HG02885 (cell line): ENCODE data around the gene CADM2.
"Not testable (repeated sequence)": the region's sequence is repeated elsewhere in the genome, so short reads cannot be mapped to it uniquely, and the experiment has no call there.

ENCODE experiments used
- ATAC-seq: cut with Tn5 transposase; IDR thresholded peaks from one replicate; pipeline ENCODE4 v1.9.1; 2021; ENCODE audit warnings: mild to moderate bottlenecking; ENCODE audit not compliant: unreplicated experiment, poor library complexity

The CADM2 gene

DNA sequence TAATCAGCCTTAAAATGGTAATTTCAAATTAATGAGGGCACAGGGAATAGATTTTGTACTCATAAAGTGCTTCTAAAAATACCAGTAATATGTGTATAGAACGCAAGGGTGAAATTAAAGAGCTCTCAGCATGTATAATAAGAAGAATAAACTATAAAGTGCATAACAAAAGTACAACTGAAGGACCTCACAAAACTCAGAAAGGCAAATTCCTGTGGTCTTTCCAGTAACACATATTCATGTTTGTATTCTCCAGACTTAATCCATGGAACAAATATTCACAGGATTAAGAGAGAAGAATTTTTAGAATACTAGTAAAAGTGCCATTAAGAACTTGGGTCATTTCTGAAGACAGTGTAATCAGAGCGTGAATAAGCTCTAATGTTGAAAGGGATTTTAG lies 646.3 kb downstream of the CADM2 start:
- no peak for ATAC-seq

DNA sequence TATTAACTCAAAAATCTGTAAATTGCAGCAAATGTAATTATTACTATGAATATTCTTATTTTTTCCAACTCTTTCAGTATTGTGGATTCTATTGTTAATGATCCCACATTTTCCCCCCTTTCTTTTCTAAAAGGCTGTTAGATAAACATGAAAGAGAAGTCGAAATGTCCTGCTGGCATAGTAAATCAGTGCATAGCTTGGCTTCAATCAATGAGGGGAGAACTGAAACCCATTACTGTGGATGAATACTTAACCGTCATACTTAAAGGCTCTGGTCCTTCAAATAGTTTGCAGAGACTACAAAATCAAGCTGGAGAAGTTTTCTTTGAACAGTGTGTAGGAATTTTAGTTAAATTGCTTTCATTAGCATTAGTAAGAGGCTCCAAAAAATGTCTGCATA lies 667.9 kb downstream of the CADM2 start:
- no peak for ATAC-seq

DNA sequence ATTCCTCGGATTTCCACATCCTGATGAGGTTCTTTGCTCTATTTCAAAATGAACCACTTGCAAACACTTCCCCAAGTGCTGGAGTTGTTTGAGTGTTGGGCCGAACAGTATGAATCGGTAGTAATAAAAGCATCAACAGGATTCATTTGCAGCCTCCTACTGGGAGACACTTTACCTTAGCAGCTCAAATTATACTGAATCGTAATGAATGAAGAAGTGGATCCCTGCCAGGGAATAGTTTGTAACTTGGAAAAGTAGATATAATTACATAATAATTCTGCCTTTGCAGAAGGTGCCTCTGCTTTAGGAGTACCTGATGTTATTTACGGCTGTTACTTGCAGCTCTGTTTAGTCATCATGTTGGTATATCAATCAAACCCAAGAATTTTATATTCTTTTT lies 669.1 kb downstream of the CADM2 start:
- ATAC-seq: no peak

DNA sequence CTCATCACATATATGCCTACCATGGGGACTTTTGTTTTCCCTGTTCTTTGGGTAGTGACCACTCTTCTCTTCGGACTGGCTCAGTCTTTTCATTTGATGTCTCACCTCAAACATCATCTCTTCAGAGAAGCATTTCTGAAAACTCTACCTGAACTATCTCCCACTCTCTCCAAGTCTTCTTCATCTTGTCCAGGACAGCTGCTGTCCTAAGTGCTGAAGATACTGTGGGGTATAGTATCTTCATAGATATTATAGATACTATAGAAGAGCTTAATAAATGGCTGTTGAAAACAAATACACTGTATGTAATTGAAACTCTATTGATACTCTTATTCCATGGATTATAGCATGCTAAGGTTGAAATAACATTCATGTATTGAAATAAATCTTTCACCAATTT lies 672.3 kb downstream of the CADM2 start:
- ATAC-seq: no peak

DNA sequence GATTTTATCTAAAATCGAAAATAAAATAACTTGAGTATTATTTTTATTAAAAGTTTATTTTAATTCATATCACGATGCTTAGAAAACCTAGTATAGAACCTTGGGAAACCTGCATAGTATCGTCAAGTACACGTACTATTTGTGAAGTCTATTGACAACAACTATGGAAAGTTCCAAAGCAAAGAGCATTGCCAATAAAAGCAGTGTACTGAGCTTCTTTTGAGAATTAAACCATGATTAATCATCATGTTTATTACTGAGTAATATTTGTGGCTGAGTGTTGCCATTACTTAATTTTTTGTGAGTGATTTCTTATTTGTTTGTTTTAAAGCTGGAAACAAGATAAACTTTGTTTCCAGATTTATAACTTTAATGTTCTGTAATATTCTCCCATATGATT lies 674.1 kb downstream of the CADM2 start:
- ATAC-seq: no peak

DNA sequence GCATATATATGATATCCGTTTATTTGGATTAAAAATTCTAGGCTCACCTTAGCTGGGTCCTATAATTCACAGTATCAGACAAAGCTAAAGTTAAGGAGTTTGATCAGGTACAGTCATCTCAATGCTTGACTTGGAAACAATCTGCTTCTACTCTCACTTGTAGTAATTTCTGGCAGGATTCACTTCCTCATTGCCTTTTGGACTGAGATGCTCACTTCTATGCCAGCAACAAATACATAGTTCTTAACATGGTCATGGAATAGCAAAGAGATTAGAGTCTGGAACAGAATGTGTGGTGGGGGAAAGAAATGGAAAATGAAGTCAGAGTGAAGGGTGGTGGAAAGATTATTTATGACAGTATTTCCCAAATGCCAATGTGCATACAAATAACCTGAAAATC lies 693.6 kb downstream of the CADM2 start:
- ATAC-seq: no peak

DNA sequence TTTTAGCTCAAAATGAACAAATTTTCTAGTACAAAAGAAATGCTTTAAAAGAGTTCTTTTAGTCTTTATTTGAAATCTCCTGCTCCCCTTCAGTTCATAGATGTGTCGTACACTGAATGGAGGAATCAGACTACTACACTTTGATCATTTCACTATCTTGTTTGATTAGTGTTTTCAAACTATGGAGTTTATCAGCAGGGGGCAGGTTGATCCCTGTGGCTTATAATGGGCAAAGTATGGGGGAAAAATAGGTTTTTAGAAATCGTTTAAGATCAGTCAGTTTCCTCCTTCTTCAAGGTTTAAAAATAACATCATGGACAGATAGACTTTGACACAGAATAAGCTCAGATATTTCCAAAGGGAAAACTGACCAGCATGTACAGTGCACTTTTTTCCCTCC lies 701.7 kb downstream of the CADM2 start:
- no peak for ATAC-seq

DNA sequence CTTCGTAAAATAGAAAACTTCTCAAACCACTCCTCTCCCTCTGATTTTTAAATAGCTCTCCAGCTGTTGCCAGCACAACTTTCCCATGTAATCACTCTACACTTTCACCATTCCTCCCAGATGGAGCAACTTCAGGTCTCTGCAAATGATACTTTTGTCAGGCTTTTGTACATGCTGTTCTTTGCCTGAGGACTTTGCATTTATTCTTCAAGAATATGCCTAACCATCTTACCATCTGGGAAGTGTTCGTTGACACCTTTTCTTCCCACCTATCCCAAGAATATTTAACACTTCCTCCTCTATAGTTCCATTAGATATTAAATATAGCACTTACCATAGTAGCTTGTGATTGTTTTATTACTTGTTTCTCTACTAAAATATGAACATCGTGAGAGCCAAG lies 703.7 kb downstream of the CADM2 start:
- no peak for ATAC-seq

DNA sequence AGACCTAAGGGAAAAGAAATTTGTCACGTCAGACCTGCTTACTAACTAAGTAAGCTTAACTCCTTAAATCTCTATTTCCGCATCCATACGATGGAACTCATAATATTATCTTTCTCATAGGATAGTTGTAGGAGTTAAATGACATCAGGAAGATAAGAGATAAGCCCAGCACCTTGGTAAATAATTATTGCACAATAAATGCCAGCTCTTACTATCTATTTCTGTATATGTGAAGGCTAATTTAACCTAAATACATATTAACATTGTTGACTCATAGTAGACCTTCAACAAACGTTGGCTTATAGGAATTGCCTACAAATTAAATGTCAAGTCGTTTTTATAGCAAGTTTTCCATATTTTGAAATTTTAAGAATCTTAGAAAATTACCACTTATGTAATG lies 709.0 kb downstream of the CADM2 start:
- no peak for ATAC-seq

DNA sequence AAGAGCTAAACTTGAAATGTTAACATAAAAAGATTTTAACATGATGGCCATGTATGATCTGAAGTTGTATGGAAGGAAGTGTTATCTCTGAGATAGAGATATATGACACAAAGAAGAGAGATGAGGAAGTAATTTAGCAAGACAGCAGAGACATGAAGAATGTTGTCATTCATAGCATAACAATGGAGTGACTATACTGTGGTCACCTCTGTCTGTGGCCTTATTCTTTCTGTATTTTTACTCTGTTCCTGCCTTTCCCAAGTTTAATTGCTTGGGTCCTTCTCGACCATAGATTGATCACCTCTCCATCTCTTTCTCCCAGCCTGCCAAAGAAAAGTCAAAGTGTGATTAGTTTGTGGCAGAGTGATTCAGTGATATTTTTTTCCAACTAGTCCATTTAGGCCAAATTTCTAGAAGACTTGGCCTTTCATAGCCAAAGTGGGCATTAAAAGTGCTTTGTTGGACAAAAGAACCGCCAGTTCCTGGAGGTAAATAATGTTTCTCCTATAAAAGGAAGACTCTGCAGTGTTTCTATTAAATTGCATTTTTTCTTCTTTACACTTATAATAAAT lies 711.9 kb downstream of the CADM2 start:
- ATAC-seq: no peak

DNA sequence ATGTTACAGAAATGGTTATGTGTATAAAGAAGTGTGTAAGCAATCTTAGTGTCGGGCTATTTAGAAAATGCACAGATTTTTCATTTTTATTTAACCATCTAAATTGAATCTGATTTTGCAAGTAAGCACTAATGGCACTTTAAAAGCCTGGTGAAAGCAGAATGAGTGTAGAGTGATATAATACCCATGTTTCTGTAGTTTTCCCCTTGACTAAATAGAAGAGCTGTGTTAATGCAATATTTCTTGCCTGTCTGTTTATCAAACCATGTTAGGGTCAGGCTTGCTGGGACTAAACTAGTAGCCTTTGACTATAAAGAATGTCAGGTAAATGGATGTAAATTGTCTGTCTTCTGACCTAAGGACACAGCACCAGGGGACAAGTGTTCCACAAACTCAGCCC lies 714.0 kb downstream of the CADM2 start:
- ATAC-seq: no peak

DNA sequence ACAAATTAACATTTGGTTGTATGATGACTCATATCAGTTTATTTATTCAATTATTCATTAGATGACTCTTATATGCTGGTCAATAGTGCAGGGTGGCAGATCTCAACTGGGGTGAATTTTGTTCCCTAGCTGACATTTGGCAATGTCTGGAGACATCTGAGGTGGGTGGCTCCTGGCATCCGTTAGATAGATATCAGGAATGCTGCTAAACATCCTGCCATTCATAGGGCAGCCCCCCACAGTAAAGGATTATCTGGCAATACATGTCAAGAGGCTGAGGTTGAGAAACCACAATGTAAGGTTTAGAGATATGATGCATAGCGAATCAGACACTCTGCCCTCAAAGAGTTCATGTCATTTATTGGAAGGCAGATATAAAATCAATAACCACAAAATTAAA lies 719.9 kb downstream of the CADM2 start:
- no peak for ATAC-seq

DNA sequence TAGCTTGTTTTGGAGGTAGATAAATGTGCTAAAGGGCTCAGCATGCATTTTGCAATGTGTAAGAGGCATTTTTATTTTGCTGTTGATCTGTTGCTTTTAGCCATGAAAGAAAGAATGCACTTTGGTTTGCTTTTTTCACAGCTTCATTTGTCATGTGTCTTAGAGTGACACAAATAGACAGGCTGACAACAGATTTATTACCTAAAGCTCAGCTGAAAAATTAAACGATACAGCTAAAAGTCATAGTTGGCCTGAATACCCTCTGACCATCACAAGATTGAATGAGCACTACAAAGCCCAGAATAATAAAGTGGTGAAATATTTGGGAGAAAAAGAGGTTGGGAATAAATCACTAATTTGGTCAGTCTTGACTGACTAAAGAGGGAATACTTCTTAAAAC lies 723.1 kb downstream of the CADM2 start:
- ATAC-seq: no peak

DNA sequence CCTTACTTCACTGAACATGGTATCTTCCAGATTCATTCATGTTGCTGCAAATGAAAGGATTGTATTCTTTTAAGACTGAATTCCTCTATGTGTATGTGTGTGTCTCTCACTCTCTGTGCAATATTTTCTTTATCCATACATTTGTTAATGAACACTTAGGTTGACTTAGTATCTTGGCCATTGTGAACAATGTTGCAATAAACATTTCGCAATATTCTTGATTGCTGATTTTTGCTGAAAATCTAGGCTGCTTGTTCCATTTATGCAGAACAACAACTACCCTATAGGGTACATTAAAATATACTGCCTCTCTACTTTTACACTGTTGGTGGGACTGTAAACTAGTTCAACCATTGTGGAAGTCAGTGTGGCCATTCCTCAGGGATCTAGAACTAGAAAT lies 732.4 kb downstream of the CADM2 start:
- no peak for ATAC-seq

DNA sequence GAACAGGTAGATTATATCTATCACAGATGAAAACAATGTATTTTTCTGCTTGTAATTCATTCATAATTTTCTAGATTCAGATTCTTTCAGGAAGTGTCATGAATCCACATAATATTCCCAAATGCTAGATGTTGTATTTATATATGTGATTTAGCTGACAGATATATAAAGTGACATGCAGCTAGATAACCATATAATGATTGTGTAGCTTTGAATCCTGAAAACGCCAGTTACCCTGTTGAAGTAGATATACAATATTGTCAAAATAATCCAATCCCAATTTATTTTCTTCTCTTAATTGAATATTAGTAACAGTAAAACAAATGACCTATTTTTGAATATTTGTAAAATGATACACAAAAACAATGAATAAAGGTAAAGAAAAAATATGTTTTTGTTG lies 738.4 kb downstream of the CADM2 start:
- ATAC-seq: no peak

DNA sequence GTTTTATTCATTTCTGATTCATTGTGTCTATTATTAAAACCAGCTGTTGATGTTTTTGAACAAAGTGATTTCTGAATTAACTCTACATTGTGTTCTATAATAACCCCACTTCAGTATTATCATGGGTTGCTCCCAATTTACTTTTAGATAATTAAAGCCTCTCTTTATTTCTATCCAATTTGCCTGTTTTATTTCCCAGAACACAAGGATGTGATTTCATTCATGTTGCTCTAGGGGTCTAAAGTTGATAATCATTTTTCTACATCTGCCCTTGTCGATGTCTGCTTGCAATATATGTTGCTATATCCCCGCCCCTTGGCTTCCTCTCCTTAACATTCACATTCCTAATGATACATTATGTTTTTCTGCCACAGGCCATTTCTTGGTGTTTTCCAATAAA lies 747.3 kb downstream of the CADM2 start:
- ATAC-seq: no peak

DNA sequence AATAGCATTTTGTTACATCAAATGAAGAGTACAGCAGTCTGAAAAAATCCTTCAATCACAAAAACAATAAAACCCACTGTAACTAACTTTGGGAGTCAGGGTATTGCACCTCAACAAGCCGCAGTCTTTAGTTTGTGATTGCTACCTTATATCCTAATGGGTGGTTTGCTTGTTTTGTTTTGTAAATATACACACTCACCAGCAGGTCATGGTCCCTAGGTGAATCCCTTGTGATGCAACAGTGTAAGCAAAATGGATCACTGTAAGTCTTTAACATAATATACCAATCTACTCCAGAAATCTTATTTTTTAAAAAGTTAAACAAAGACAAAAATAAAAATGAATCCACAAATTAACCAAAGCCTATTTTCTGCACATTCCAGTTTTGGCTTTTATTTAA lies 749.5 kb downstream of the CADM2 start:
- not testable (repeated sequence) for ATAC-seq

DNA sequence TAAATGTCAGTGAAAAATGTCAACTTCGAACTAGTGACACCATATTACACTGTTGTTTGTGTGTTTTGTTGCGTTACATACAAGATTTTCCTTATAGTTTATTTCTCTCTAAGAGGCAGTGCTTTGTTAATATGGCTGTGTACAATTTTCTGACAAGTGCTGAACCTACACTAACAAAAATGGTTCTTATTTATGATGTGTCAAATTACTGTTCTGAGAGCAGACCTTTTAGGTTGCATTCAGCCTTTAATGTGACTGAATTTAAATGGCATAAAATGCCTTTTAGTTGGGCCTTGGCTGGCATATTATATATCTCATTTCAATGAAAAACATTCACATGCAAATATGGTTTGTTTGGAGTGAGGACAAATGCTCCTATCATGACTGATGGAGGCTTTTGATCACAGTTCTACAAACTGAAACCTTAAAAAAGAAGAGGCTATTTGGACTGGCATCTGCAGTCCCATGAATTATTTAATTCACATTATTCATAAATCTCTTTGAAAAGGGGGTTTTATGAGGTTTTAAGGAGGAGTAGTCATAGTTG lies 750.6 kb downstream of the CADM2 start:
- no peak for ATAC-seq

DNA sequence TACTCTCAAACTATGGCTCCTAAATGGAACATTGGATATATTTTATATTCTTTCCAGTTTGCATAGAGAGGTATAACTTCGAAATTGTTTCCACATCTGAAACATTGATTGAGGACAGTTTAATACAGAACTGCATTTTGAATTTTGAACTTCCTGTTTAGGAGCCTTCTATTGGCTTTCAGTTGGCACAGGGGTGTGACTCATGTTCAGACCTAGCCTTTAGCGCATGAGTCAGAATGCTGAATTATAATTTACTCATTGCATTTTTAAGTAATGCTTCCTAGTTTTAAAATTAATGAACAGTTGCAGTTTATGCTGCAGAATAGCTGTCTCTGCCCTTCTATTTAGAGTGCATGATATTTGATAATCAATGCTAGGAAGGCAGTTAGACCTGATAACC lies 751.7 kb downstream of the CADM2 start:
- no peak for ATAC-seq

DNA sequence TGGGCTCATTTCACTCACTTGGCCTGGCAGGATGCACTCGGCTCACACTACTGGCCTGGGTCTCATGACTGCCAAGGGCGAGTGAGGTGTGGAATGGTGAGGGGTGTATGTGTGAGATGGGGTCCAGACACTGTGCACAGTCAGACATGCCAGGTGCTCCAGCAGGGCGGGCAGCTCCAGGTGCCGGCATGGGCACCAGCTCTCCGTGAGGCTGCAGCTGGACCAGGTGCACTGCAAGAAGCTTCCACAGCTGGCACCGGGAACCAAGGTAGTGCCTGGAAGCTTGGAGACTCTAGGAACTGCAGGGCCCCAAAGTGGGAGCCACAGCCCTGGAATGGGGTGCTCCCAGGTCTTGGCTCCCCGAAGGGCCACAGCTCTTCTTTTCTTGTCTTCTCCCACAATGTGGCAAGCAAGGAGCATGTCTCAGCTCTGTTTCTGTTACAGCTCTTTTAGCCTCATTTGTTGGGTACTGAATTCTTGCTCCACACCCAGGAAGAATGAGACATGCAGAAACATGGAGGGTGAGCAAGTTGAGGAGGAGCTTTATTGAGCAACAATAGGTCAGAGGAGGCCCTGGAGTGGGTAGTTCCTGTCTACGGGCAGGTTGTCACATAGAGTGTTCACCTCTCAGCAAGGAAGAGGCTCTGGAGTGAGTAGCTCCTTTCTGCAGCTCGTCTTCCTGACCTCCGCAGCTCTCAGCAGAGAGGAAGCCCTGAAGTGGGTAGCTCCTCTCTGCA lies 762.8 kb downstream of the CADM2 start:
- no peak for ATAC-seq

DNA sequence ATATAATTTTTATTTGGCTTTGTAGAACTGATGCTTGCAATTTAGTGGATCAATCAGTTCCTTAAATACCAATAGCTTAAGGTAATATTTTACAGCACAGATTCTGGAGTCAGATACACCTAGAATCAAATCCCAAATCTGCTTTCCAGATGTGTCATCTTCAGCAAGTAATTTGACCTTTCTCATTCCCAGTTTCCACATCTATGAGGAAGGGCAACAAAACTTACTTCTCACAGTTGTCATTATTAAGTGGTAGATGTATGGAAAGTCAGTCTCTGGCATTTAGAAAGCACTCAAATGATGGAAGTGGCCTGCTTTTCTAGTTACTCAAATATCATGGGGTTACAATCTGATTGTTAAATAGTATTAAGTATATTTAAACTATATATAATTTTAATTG lies 767.0 kb downstream of the CADM2 start:
- no peak for ATAC-seq

DNA sequence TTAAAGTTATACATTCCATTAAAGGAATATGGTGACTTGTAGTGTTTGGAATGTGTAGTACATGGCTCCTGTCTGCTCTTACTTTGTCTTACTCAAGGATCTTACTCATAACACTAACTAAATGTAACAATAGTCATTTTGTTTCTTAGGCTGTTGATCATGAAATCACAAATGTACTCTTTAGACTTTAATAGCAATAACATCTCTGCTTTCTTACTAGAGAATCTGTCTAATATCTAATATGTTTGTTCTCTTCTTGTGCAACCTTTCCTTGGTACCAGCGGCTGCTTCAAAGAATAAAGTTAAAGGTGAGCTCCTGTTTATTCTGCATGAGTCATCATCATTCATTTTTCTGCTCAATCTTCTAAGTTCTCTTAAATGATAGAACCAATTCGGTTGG lies 767.5 kb downstream of the CADM2 start:
- no peak for ATAC-seq
